GM18498 (cell line): ENCODE results near the gene FRRS1L.
A peak's percentile ranks its signal among the peaks of the same experiment; 100 is the strongest.

Experiments used
- ATAC-seq: cut with Tn5 transposase; IDR thresholded peaks from one replicate; pipeline ENCODE4 v1.9.1; 2021; ENCODE audit warnings: mild to moderate bottlenecking, moderate library complexity; ENCODE audit not compliant: unreplicated experiment

The FRRS1L gene, protein sequence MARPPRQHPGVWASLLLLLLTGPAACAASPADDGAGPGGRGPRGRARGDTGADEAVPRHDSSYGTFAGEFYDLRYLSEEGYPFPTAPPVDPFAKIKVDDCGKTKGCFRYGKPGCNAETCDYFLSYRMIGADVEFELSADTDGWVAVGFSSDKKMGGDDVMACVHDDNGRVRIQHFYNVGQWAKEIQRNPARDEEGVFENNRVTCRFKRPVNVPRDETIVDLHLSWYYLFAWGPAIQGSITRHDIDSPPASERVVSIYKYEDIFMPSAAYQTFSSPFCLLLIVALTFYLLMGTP

DNA sequence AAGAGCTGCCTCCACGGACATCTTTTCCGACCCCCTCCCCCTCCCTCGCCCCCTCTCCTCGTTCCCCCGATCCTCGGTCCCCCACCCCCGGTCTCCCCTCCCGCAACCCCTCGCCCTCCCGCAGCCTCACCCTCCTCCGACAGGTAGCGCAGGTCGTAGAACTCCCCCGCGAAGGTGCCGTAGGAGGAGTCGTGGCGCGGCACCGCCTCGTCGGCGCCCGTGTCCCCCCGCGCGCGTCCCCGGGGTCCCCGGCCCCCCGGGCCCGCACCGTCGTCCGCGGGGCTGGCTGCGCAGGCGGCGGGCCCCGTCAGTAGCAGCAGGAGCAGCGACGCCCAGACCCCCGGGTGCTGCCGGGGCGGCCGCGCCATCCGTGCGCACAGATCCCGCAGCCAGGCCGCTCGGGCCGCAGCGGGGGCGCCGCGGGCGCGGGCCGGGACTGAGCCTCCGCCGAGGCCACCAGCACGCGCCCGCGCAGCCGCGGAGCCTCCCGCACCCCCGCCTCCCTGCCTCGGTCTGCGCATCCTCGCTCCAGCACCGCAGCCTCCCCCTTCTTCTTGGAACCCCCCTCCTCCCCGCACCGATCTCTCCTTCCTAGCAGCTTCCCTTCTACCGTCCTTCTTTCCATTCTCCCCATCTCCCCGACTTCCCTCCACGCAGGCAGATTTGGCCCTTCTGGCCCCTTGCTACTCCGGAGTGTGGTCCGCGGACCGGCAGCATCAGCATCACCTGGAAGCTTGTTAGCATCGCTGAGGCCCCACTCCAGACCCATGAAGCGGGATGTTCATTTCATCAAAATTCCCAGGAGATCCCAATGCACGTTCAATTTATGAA is at the start of gene FRRS1L:
TSS of gene FRRS1L (minus strand) at position 479 of the 831 bp plus-strand sequence. CDS start at position 368, 111 bp downstream.
- ATAC-seq: no peak

DNA sequence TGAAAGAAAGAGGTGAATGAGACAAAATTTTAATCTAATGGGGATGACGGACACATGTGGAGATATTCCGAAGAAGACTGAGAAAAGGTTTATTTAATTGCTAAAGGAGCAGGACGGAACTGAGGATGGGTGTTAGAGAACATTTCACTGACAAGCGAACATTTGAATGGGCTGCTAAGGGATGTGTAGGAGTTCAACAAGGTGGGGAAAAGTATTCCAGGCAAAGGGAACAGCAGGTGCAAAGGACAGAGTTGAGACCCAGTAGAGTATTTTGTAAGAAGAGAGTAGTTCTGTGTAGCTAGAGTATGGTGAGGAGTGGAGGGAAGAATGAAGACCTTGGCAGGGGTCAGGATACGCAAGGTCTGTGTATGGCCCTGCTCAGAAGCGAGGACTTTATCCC is 47.4 kb upstream of the FRRS1L start:
- no peak for ATAC-seq

DNA sequence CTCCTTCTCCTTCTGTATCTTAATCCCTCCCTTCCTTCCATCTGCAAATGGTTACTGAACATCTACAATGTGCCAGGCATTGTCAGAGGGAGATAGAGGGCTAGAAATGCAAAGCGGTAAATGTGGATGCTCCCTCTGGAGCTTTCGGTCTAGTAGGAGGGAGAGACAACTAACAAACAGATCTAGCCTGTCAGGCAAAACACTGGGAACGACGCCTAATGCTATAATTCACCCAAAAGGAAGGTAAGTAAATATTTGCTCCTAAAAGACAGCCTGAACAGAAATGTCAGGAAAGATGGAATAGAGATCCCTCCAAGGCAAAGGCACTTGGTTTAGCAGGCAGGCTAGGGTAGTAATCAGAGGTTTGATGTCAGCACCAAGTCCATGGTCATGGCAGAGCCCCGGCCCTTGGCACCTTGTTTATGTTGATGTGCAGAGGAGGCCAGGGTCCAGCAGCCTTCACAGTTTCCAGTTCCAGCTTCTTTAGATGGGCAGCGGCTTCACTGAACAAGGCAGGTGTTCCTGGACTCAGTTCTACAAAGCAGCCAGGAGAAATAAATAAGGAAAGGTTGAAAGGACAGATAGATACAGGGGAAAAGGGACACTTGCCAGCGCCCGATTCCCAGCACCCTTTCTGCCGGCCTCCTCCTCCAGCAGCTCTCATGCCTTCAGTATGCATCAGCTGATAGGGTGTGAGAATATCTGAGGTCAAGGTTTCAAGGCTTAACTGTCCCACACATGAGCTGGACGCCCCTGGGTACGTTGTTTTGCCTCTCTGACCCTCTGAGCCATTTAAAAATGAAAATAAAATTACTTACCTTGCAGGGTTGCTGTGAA is 46.5 kb upstream of the FRRS1L start:
- ATAC-seq: no peak

DNA sequence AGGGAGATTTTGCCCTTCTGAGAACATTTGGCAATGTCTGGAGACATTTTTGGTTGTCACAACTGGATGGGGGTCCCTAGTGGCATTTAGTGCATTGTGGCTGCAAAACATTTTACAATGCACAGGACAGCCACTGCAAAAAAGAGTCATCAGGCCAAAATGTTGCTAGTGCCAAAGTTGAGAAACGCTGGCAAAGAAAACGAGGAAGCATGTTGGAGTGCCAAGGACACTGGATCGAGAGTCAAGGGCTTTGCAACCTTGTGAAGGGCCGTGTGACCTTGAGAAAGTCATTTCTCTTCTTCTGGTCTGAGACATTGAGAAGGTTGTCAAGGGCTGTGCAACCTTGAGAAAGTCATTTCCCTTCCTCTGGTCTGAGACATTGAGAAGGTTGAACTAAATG is 45.7 kb upstream of the FRRS1L start:
- ATAC-seq: no peak

GRCh38 chr9:109206670-109207069 is 39.6 kb upstream of the FRRS1L start:
- no peak for ATAC-seq

GRCh38 chr9:109205526-109205925 is 38.5 kb upstream of the FRRS1L start:
- ATAC-seq: no peak

- no peak for ATAC-seq
Measured at GRCh38 chr9:109203761-109204360, 36.8 kb upstream of the FRRS1L start.

- ATAC-seq: no peak
Measured at GRCh38 chr9:109199676-109200075, 32.6 kb upstream of the FRRS1L start.

DNA sequence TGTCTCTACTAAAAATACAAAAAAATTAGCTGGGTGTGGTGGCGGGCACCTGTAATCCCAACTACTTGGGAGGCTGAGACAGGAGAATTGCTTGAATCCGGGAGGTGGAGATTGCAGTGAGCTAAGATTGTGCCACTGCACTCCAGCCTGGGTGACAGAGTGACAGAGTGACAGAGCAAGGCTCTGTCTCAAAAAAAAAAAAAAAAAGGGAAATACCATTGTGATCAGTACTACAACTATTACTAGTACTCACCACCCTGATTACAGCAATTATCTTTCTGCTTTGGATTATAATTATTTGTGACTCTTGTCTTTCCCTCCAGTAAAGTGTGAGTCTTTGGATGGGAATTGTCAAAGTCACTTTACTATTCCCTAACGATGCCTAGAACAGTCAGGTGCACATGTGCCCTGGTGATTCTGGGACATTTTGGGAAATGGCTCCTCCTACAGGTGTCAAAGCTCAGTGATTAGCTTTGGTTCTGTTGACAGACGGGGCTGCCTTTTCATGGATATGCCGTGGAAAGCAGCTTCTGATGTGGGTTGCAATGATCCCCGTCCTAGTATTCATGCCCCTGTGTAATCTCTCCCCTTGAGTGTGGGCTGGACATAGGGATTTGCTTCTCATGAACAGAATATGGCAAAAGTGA is 31.8 kb upstream of the FRRS1L start:
- no peak for ATAC-seq

DNA sequence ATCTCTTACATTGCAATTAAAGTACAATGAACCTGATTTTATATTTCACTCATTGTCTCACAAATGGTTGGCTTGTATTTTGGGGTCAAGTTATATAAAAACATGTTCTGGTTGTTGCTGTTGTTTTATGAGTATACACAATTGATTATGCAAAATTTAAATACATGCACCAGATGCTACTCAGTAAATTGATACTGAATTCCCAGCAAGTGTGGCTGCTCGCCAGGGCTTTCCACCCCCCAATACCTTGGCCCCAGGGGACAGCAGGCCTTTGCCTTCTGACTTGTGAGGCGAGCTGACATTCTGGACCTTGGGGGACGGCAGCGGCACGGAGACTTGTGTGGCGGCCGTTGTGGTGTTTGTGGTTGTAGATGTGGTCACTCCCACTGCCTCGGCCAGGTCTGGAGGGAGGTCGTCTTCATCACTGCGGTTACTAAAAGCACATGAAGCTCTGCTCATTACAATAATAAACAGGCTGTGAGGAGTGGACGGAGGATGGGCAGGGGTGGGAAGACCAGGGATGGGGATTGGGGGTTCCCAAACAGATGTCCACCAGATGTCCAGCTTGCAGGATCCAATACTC is 27.0 kb upstream of the FRRS1L start:
- no peak for ATAC-seq

GRCh38 chr9:109192732-109193361 is 25.8 kb upstream of the FRRS1L start:
- no peak for ATAC-seq

- no peak for ATAC-seq
Measured at GRCh38 chr9:109191746-109192145, 24.7 kb upstream of the FRRS1L start.

GRCh38 chr9:109190151-109190550 is 23.1 kb upstream of the FRRS1L start:
- ATAC-seq: no peak

GRCh38 chr9:109186857-109187520 is 19.9 kb upstream of the FRRS1L start:
- no peak for ATAC-seq

- peak; percentile 53 for ATAC-seq
Measured at GRCh38 chr9:109182940-109183798, 16.1 kb upstream of the FRRS1L start.

DNA sequence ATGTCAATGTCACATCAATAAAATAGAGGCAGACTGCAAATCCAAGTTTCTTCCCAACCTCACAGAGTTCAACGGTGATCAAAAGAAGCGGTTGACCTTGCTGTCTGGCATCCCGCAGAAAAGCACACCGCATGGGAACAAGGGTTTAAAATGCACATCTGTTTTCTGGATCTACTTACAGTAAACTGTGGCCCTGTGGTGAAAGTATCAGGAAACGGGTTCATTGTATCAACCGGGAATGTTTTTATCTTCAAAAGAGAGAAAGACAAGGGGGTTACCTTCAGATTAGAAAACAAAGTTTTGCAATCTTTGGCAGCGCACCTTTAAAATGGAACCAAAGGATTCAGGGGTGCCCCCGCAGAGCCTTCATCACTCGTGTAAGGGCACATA is 15.5 kb upstream of the FRRS1L start:
- ATAC-seq: no peak

GRCh38 chr9:109181284-109181683 is 14.2 kb upstream of the FRRS1L start:
- peak; percentile 64 for ATAC-seq
